ENCODE results near the gene SNX18.

DNA sequence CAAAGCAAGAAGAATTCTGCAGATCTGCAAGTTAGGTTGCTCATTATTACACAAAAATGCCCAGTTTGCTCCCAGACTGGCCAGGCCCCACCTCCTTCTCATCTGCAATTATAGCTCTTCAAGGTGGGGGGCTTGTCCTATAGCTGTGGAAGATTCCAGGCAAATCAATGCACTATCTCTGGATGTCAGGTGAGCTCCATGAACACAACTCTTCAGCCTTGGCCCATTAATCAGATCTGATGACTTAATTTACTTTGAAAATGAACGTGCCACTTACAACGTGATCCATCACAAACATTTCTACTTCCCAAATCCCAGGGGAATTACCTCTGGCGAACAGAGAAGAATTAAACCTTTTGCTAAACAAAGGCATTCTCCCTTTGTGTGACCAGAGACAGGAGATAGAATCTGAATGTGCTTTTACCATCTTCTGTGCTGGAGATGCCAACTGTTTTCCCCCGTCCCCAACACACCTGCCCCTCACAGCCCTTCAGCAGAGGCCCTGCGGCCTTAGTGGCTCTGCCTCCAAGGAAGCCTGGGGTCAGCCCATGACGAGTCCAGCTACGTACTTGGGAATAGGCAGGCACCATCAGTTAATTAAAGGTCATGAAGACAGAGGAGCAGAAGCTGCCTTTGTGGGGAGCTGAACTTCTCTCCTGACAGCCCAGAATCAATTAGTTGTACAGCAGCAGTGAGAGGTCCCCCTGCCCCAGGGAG, 60.5 kb downstream of the SNX18 start:
- TF ChIP-seq ZNF76 (tag by site-specific recombination; IDR thresholded peaks at IDR 0.05; ENCODE audit: borderline replicate concordance, low read depth) (no peak), ZBTB48 (tag by site-specific recombination; IDR thresholded peaks at IDR 0.05) (no peak), ZNF394 (tag by site-specific recombination; IDR thresholded peaks at IDR 0.05; ENCODE audit: borderline replicate concordance) (no peak), ZBTB7A (tag by site-specific recombination; IDR thresholded peaks at IDR 0.05; ENCODE audit: low read depth) (no peak), ZNF391 (tag by site-specific recombination; IDR thresholded peaks at IDR 0.05; ENCODE audit: borderline replicate concordance, low read depth) (no peak), ZNF629 (tag by site-specific recombination; IDR thresholded peaks at IDR 0.05) (no peak), KLF8 (tag by site-specific recombination; IDR thresholded peaks at IDR 0.05) (no peak), GLI2 (tag by site-specific recombination; IDR thresholded peaks at IDR 0.05; ENCODE audit: borderline replicate concordance, low read depth) (no peak)
- TF ChIP-seq, protein P1, sequence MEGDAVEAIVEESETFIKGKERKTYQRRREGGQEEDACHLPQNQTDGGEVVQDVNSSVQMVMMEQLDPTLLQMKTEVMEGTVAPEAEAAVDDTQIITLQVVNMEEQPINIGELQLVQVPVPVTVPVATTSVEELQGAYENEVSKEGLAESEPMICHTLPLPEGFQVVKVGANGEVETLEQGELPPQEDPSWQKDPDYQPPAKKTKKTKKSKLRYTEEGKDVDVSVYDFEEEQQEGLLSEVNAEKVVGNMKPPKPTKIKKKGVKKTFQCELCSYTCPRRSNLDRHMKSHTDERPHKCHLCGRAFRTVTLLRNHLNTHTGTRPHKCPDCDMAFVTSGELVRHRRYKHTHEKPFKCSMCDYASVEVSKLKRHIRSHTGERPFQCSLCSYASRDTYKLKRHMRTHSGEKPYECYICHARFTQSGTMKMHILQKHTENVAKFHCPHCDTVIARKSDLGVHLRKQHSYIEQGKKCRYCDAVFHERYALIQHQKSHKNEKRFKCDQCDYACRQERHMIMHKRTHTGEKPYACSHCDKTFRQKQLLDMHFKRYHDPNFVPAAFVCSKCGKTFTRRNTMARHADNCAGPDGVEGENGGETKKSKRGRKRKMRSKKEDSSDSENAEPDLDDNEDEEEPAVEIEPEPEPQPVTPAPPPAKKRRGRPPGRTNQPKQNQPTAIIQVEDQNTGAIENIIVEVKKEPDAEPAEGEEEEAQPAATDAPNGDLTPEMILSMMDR (tag by site-specific recombination; IDR thresholded peaks at IDR 0.05), result no peak
